Right lobe of liver (tissue), 6 donors: Measurements from ENCODE around the gene ELFN1. TPM values are rescaled to one million over a fixed set of nuclear protein-coding genes. Genes with fewer than 3 reads are reported as not detected.

ENCODE experiments used
- ATAC-seq, 4 donors: fragments of 200-7000 bp; cut with Tn5 transposase; one replicate each; pipeline ENCODE4 v1.9.1; 2020; ENCODE audit warnings: mild to moderate bottlenecking in 4 of 4, moderate library complexity in 4 of 4
- DNase-seq, 3 donors: peaks; one replicate each; pipeline ENCODE4 v3.0.0-alpha.2; 2020
- H3K27ac ChIP-seq, 3 donors: fragments of 200-600 bp; one replicate each; pipeline ENCODE4 v1.8.0; 2022
- H3K27me3 ChIP-seq, 2 donors: fragments of 200-600 bp; one replicate each; pipeline ENCODE4 v1.8.0; 2022
- H3K36me3 ChIP-seq, 4 donors: fragments of 200-600 bp; sonication (generic) in 1 of 4; one replicate each; pipeline versions ENCODE4 v1.5.1 to v1.8.0; 2017 to 2022; ENCODE audit warnings: control low read depth in 1 of 4
- H3K4me1 ChIP-seq, 4 donors: fragments of 200-600 bp; sonication (generic) in 1 of 4; one replicate each; pipeline versions ENCODE4 v1.5.1 to v1.8.0; 2017 to 2022; ENCODE audit warnings: control low read depth in 1 of 4
- H3K4me3 ChIP-seq, 3 donors: fragments of 200-600 bp; one replicate each; pipeline ENCODE4 v1.8.0; 2022
- H3K9me3 ChIP-seq, 4 donors: fragments of 200-600 bp; sonication (generic) in 1 of 4; one replicate each; pipeline versions ENCODE4 v1.5.1 to v1.8.0; 2017 to 2022; ENCODE audit warnings: control low read depth in 1 of 4
- CTCF ChIP-seq, 4 donors: fragments of 200-600 bp in 3 of 4; fragments of 450-650 bp in 1 of 4; IDR thresholded peaks; one replicate each; pipeline versions ENCODE4 v1.5.1 to v1.8.0; 2016 to 2022; ENCODE audit warnings: antibody characterized with exemption in 4 of 4, mild to moderate bottlenecking in 2 of 4
- POLR2A ChIP-seq: fragments of 450-650 bp; IDR thresholded peaks from one replicate; pipeline ENCODE4 v1.6.1; 2017; ENCODE audit warnings: antibody characterized with exemption, mild to moderate bottlenecking
- WGBS: methylation state at CpG from one replicate; pipeline ENCODE4 v1.1.6; 2018; ENCODE audit warnings: low coverage, low lambda C conversion rate; ENCODE audit not compliant: insufficient coverage; ENCODE audit errors: missing lambda C conversion rate; 5-methylcytosine and 5-hydroxymethylcytosine counted together
- intact Hi-C, 2 donors: fragments of 100-400 bp; cut with DNase I; formaldehyde crosslinking; loops; one replicate each; pipeline versions ENCODE4 v1.11.2 to v1.14.1; 2022
- total RNA-seq, 6 experiments: library from RNA; depleted of rRNA in 2 of 6; stranded (reverse); fragments of >200 nt in 2 of 6; fragmentation: NEBNext Ultra II Directional in 3 of 6; extraction: Animal tissue kit (Norgen Biotek cat#: 25700) in 3 of 6; gene quantifications; one replicate each; pipeline versions ENCODE4 v1.1.0 to v1.2.4, GENCODE V29; 2016 to 2023
- donor health status: DM: no; HTN: yes; CAD: no.
- donor health status: DM: no; HTN: no; CAD: no.
- donor health status: DM: no; HTN: no; CAD: no.
- donor health status: DM: no; HTN: yes; CAD: no.
- donor health status: DM: no; HTN: yes; CAD: no.

ELFN1 gene
- total RNA-seq, 6 experiments from 2014 or later = 5.4 to 13.0 (median 7.5) TPM

GRCh38 chr7:1732645-1733044, 62.6 kb downstream of the ELFN1 start:
- no peak for DNase-seq
- WGBS = 65% methylated on average over 6 of the region's 10 CpGs

GRCh38 chr7:1733206-1733907, 63.3 kb downstream of the ELFN1 start:
- H3K27ac ChIP-seq = no peak overlapping the region
- H3K36me3 ChIP-seq = no peaks in the 10 kb centered on the region
- intact Hi-C loops = no loop called here
- TF ChIP-seq CTCF (IDR thresholded peaks at IDR 0.05) (no peak), POLR2A (no peak)
- ATAC-seq = no peak
- 78% methylated on average over 13 of the region's 19 CpGs for WGBS
- H3K27me3 ChIP-seq = no peaks in the 10 kb centered on the region
- no peak overlapping the region for H3K4me3 ChIP-seq
- no peaks in the 10 kb centered on the region for H3K4me1 ChIP-seq
- no peaks in the 10 kb centered on the region for H3K9me3 ChIP-seq
- no peak for DNase-seq

More at GRCh38 chr7:1732645-1733044, 62.6 kb downstream of the ELFN1 start:
- no peak for TF ChIP-seq CTCF (IDR thresholded peaks at IDR 0.05)
- no peak for TF ChIP-seq POLR2A
- no peak overlapping the region for H3K4me3 ChIP-seq
- no peaks in the 10 kb centered on the region for H3K4me1 ChIP-seq
- intact Hi-C loops = no loop called here
- no peaks in the 10 kb centered on the region for H3K9me3 ChIP-seq
- no peak overlapping the region for H3K27ac ChIP-seq
- no peaks in the 10 kb centered on the region for H3K36me3 ChIP-seq
- no peak for ATAC-seq
- H3K27me3 ChIP-seq = no peaks in the 10 kb centered on the region

- TF ChIP-seq CTCF (IDR thresholded peaks at IDR 0.05) (no peak), POLR2A (no peak)
- H3K9me3 ChIP-seq = no peaks in the 10 kb centered on the region
- no peak for ATAC-seq
- no peak overlapping the region for H3K4me3 ChIP-seq
- DNase-seq = no peak
- H3K27ac ChIP-seq = no peak overlapping the region
- intact Hi-C loops = no loop called here
- no peaks in the 10 kb centered on the region for H3K4me1 ChIP-seq
- H3K36me3 ChIP-seq = no peaks in the 10 kb centered on the region
- WGBS = 100% methylated on average over 1 of the region's 17 CpGs
- H3K27me3 ChIP-seq = no peaks in the 10 kb centered on the region
Observed at GRCh38 chr7:1733908-1734730, 64.0 kb downstream of the ELFN1 start.

- Histone ChIP-seq H3K9me3 (no peaks in the 10 kb centered on the region), H3K27me3 (no peaks in the 10 kb centered on the region), H3K27ac (no peak overlapping the region), H3K4me1 (no peaks in the 10 kb centered on the region), H3K36me3 (no peaks in the 10 kb centered on the region), H3K4me3 (no peak overlapping the region)
- DNase-seq = no peak
- intact Hi-C loops = no loop called here
- no peak for ATAC-seq
- TF ChIP-seq POLR2A = no peak
- TF ChIP-seq CTCF (IDR thresholded peaks at IDR 0.05) = no peak
- 100% methylated on average over 3 of the region's 14 CpGs for WGBS
Observed at GRCh38 chr7:1735262-1735661, 65.2 kb downstream of the ELFN1 start.
